ENCODE measurements around the gene EFHD2. TPM values are rescaled to one million over a fixed set of nuclear protein-coding genes. Genes with fewer than 3 reads are reported as not detected.

The EFHD2 gene
- total RNA-seq, 1 experiment from 2014 or later = 29.5 TPM

DNA sequence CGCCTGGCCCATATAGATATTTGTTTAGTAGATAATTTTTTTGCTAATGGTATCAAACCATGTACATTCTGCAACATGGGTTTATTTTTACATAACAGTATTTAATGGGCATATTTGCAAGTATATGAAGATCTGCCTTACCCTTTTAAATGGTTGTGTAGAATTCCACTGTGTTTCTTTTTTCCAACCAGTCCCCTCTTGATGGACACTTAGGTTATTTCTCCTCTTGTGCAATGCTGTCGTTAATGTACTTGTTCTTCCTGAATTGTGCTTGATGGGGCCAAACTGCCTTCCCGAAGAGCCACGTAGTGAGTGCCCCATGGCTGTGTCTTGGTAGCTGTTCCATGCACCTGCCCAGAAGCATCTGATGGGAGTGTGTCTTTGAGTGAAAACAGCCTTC, 39.4 kb upstream of the EFHD2 start:
- Histone ChIP-seq H3K4me3 (ENCODE audit: low read depth, low read length) (no peak overlapping the region), H3K9me3 (no peaks in the 10 kb centered on the region), H3K4me1 (no peaks in the 10 kb centered on the region), H3K36me3 (ENCODE audit: control insufficient read depth, insufficient read depth, low read length) (no peaks in the 10 kb centered on the region), H3K27me3 (replicated peaks; ENCODE audit: control insufficient read depth, insufficient read depth, low read length) (no peaks in the 10 kb centered on the region)
- Mint-ChIP-seq H3K36me3 (ENCODE audit: insufficient read depth, unreplicated experiment) (no peaks in the 10 kb centered on the region), H3K4me1 (ENCODE audit: low read depth, unreplicated experiment) (peaks cover 6% of the 10 kb centered on the region), H3K27ac (ENCODE audit: unreplicated experiment) (no peak overlapping the region), H3K9me3 (ENCODE audit: unreplicated experiment) (no peaks in the 10 kb centered on the region), H3K27me3 (ENCODE audit: insufficient read depth, unreplicated experiment) (no peaks in the 10 kb centered on the region), H3K4me3 (ENCODE audit: unreplicated experiment) (no peak overlapping the region)
- TF ChIP-seq, protein P1, sequence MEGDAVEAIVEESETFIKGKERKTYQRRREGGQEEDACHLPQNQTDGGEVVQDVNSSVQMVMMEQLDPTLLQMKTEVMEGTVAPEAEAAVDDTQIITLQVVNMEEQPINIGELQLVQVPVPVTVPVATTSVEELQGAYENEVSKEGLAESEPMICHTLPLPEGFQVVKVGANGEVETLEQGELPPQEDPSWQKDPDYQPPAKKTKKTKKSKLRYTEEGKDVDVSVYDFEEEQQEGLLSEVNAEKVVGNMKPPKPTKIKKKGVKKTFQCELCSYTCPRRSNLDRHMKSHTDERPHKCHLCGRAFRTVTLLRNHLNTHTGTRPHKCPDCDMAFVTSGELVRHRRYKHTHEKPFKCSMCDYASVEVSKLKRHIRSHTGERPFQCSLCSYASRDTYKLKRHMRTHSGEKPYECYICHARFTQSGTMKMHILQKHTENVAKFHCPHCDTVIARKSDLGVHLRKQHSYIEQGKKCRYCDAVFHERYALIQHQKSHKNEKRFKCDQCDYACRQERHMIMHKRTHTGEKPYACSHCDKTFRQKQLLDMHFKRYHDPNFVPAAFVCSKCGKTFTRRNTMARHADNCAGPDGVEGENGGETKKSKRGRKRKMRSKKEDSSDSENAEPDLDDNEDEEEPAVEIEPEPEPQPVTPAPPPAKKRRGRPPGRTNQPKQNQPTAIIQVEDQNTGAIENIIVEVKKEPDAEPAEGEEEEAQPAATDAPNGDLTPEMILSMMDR (IDR thresholded peaks at IDR 0.05; ENCODE audit: insufficient read depth in 1 of 2, low read depth in 1 of 2, low read length in 1 of 2, severe bottlenecking in 1 of 2, unreplicated experiment in 1 of 2) = no peak
- ChIA-PET POLR2A (no interaction called here), CTCF (no interaction called here)
- intact Hi-C loops (cut with micrococcal nuclease; ENCODE audit: unreplicated experiment) = no loop called here
- no TSS peak for BruUV-seq (replicated peaks)
- DNase-seq = no peak

DNA sequence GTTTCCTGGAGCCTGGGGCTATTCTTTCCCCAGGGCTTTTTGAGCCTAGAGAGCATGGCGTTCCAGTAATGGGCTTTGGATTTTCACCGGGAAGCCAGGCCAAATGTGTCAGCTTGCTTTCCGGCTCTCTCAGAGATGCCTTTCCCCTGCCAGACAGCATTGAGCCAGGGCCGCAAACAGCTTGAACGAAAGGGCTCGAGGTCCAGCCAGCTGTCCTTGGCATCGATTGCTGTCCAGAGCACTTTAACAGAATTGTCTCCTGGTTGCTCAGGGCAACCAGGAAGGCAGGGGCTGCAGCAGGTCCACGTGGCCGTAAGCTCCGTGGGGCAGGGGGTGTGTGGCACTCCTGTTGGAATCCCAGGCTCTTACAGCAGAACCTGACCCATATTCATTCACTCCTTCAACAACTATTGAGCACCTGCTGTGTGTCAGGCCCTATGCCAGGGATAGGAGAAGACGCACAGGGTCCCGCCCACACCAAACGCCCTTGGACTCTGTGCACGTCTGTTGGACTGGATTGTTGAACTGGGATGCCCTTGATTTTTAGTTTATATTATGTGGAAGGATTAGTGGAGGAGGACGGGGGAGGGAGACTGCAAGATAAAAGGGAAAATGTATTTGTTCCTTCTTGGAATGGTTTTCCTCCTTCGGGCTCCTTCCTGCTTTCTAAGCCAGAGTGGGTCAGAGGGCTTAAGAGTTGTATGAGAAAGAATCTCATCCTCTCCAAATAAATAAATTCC, 38.7 kb upstream of the EFHD2 start:
- ChIA-PET CTCF (no interaction called here), POLR2A (no interaction called here)
- Mint-ChIP-seq H3K36me3 (ENCODE audit: insufficient read depth, unreplicated experiment) (no peaks in the 10 kb centered on the region), H3K4me1 (ENCODE audit: low read depth, unreplicated experiment) (peaks cover 6% of the 10 kb centered on the region), H3K27ac (ENCODE audit: unreplicated experiment) (no peak overlapping the region), H3K27me3 (ENCODE audit: insufficient read depth, unreplicated experiment) (no peaks in the 10 kb centered on the region), H3K4me3 (ENCODE audit: unreplicated experiment) (no peak overlapping the region), H3K9me3 (ENCODE audit: unreplicated experiment) (no peaks in the 10 kb centered on the region)
- intact Hi-C loops (cut with micrococcal nuclease; ENCODE audit: unreplicated experiment) = no loop called here
- no peak for DNase-seq
- Histone ChIP-seq H3K4me1 (no peaks in the 10 kb centered on the region), H3K4me3 (ENCODE audit: low read depth, low read length) (no peak overlapping the region), H3K36me3 (ENCODE audit: control insufficient read depth, insufficient read depth, low read length) (no peaks in the 10 kb centered on the region), H3K9me3 (no peaks in the 10 kb centered on the region), H3K27me3 (replicated peaks; ENCODE audit: control insufficient read depth, insufficient read depth, low read length) (no peaks in the 10 kb centered on the region)
- BruUV-seq (replicated peaks) = no TSS peak
- TF ChIP-seq, protein P1 (IDR thresholded peaks at IDR 0.05; ENCODE audit: insufficient read depth in 1 of 2, low read depth in 1 of 2, low read length in 1 of 2, severe bottlenecking in 1 of 2, unreplicated experiment in 1 of 2) = no peak

DNA sequence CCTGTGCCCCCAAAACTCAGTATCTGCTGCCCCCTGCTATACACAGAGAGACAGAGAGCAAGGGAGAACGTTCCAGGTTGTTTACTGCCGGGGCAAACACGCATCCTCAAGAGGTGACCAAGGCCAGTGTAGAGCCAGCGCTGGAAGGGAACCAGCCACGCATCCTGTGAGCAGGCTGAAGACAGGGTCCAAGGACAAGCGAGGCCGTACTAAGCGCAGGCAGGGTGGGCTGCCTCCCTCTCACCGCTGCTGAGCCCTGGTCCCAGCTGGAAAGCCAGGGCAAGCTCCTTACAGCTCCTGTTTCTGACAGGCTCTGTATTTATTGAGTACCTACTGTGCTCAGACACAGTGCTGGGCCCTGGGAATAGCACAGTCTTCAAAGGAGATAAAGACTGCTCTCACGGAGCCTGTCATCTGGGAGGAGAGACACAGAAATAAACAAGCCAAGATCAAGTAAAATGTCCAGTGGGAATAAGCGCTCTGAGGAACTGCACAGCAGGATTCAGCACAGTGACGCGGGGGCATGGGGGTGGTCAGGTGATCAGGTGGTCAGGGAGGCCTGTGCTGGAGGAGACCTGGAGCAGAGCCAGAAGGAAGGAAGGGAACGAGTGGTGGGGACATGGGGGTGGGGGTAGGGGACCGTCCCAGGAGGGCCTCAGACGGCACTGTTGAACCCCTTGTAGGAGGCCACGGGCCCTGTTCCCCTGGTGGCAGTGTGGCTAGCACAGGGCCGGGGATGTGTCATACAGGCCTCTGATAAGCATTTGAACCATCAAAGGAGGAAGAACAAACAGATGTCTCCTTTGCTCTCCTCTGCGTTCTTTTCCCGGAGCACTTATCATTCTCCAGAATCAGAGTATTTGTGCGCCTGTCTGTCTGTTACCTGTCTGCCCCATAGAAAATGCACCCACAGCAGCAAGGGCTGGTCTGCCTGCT, 37.8 kb upstream of the EFHD2 start:
- CTCF ChIA-PET = no interaction called here
- H3K4me1 Mint-ChIP-seq (ENCODE audit: low read depth, unreplicated experiment) = peaks cover 6% of the 10 kb centered on the region

More for the DNA sequence above, 37.8 kb upstream of the EFHD2 start:
- Histone ChIP-seq H3K9me3 (no peaks in the 10 kb centered on the region), H3K36me3 (ENCODE audit: control insufficient read depth, insufficient read depth, low read length) (no peaks in the 10 kb centered on the region), H3K27me3 (replicated peaks; ENCODE audit: control insufficient read depth, insufficient read depth, low read length) (no peaks in the 10 kb centered on the region), H3K4me3 (ENCODE audit: low read depth, low read length) (no peak overlapping the region), H3K4me1 (no peaks in the 10 kb centered on the region)
- BruUV-seq (replicated peaks) = no TSS peak
- no peak overlapping the region for H3K4me3 Mint-ChIP-seq (ENCODE audit: unreplicated experiment)
- no peaks in the 10 kb centered on the region for H3K27me3 Mint-ChIP-seq (ENCODE audit: insufficient read depth, unreplicated experiment)
- POLR2A ChIA-PET = no interaction called here
- intact Hi-C loops (cut with micrococcal nuclease; ENCODE audit: unreplicated experiment) = no loop called here
- no peak for DNase-seq
- H3K27ac Mint-ChIP-seq (ENCODE audit: unreplicated experiment) = no peak overlapping the region
- H3K36me3 Mint-ChIP-seq (ENCODE audit: insufficient read depth, unreplicated experiment) = no peaks in the 10 kb centered on the region
- TF ChIP-seq, protein P1 (IDR thresholded peaks at IDR 0.05; ENCODE audit: insufficient read depth in 1 of 2, low read depth in 1 of 2, low read length in 1 of 2, severe bottlenecking in 1 of 2, unreplicated experiment in 1 of 2) = no peak
- H3K9me3 Mint-ChIP-seq (ENCODE audit: unreplicated experiment) = no peaks in the 10 kb centered on the region

Measured in Caco-2 (cell line).